Activated naive CD4-positive, alpha-beta T cell treated with anti-CD3 and anti-CD28 coated beads, Interleukin-2, amount 50 U/mL, for 24 hours (primary cell): Measurements from ENCODE around the gene NRG3.
"Not testable (repeated sequence)": the region's sequence is repeated elsewhere in the genome, so short reads cannot be mapped to it uniquely, and the experiment has no call there.

Experiments used
- H3K27ac Mint-ChIP-seq: one replicate; pipeline ENCODE4 v1.8.0; 2021; ENCODE audit warnings: mild to moderate bottlenecking, mixed read lengths
- H3K27me3 Mint-ChIP-seq: one replicate; pipeline ENCODE4 v1.8.0; 2021; ENCODE audit warnings: mixed read lengths
- H3K36me3 Mint-ChIP-seq: one replicate; pipeline ENCODE4 v1.8.0; 2021; ENCODE audit warnings: mixed read lengths
- H3K4me1 Mint-ChIP-seq: one replicate; pipeline ENCODE4 v1.8.0; 2021; ENCODE audit warnings: mixed read lengths
- H3K4me3 Mint-ChIP-seq: one replicate; pipeline ENCODE4 v1.8.0; 2021; ENCODE audit warnings: mild to moderate bottlenecking, mixed read lengths
- H3K9me3 Mint-ChIP-seq: one replicate; pipeline ENCODE4 v1.8.0; 2021; ENCODE audit warnings: mixed read lengths

Gene NRG3

DNA sequence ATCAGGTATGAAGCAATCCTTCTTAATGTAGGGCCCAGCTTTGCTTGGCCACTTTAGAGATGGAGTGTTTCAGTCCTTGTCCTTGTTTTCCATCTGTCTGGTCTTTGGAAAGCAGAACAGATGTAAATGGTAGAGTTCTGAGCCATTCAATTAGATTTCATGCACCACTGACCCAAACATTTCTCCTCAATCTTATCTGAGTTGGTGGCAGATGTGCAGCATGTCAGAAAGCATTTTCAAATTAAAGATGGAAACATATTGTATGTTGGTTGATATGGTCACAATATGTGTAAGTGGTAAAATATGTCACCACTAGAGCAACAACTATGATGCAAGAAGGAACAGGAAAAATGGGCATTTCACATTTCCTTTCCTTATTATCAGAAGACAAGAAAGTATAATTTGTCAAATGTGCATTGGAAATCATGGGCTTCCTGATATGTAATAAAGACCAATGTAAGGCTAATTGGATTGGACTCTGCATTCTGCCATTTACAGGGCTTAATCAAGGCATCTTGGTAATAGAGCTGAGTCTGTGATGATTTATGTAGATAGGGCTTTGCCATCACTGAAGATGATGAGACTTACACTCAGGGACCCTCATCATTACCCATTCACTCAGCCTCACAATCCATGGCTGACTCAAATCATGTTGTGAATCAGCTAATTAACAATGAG lies 750.7 kb downstream of the NRG3 start:
- Mint-ChIP-seq H3K4me3 (no peak overlapping the region), H3K27me3 (no peaks in the 10 kb centered on the region), H3K4me1 (no peaks in the 10 kb centered on the region), H3K36me3 (no peaks in the 10 kb centered on the region), H3K9me3 (peaks cover 6% of the 10 kb centered on the region), H3K27ac (no peak overlapping the region)

DNA sequence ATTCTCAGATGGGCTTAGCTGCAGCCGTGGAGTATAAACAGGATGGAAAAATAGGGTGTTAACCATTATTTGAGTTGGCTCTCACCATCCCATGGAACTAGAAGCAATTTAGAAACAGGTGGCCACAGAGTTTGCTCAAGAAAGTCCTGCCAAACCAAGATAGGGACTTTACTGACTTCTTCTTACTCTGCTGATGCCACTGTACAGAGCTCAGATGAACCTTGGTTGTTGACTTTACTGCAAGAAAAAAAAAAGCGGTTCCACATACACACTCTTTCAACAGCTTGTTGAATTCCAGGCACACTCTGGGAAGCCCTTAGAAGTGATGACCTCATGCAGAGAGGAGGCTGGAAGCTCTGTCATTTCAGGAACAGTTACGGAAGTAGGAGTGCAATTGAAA lies 753.4 kb downstream of the NRG3 start:
- peaks cover 6% of the 10 kb centered on the region for H3K9me3 Mint-ChIP-seq
- H3K27me3 Mint-ChIP-seq, result no peaks in the 10 kb centered on the region
- H3K4me3 Mint-ChIP-seq, result no peak overlapping the region
- H3K4me1 Mint-ChIP-seq, result no peaks in the 10 kb centered on the region
- H3K27ac Mint-ChIP-seq, result no peak overlapping the region
- no peaks in the 10 kb centered on the region for H3K36me3 Mint-ChIP-seq

DNA sequence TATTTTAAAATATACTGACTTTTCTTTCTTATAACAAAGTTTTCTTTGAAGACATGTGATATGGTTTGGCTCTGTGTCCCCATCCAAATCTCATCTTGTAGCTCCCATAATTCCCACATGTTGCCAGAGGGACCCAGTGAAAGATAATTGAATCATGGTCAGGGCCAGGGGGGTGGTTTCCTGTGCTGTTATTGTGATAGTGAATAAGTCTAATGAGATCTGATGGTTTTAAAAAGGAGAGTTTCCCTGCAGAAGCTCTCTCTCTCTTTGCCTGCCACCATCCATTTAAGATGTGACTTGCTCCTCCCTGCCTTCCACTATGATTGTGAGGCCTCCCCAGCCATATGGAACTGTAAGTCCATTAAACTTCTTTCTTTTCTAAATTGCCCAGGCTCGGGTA lies 768.1 kb downstream of the NRG3 start:
- H3K4me1 Mint-ChIP-seq, result no peaks in the 10 kb centered on the region
- no peak overlapping the region for H3K27ac Mint-ChIP-seq
- H3K4me3 Mint-ChIP-seq, result no peak overlapping the region
- H3K36me3 Mint-ChIP-seq, result no peaks in the 10 kb centered on the region
- H3K27me3 Mint-ChIP-seq, result no peaks in the 10 kb centered on the region
- no peaks in the 10 kb centered on the region for H3K9me3 Mint-ChIP-seq

DNA sequence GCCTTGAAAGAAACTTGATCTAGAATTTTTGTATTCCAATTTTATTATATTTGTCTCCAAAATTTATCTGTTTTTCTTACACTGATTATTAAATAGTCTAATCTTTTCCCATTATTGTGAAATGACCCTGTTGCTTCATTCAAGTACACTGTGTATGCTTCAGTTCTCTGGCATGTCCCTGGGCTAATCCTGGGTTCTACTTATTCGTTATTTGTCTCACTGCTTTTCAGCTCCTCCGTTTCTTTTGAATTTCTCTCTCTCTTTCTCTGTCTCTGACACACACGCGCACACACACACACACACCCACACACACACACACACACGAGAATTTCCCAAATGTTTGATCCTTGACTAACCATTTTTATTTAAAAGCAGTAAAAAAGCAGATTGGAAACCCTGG lies 768.6 kb downstream of the NRG3 start:
- Mint-ChIP-seq H3K9me3 (no peaks in the 10 kb centered on the region), H3K36me3 (no peaks in the 10 kb centered on the region), H3K27ac (no peak overlapping the region), H3K4me3 (no peak overlapping the region), H3K27me3 (no peaks in the 10 kb centered on the region), H3K4me1 (no peaks in the 10 kb centered on the region)

DNA sequence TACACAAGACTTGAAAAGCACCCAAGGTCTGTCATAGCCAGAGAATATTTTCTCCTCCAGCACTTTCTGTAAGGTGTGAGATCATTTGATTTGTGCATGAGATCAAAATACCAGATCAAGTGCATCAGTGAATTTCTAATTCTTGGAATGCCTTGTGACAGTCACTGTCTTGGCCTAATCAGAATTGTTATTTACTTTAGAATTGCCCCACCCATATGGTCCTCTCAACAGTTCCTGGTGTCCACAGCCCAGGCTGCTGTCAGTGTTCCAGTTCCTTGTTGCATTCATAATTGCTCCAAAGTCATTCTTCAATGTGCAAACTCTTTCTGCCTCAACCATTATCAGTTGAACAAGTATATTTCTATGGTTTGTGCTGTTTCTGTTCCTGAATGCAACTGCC lies 770.2 kb downstream of the NRG3 start:
- H3K4me3 Mint-ChIP-seq, result no peak overlapping the region
- no peak overlapping the region for H3K27ac Mint-ChIP-seq
- H3K27me3 Mint-ChIP-seq, result no peaks in the 10 kb centered on the region
- H3K9me3 Mint-ChIP-seq, result no peaks in the 10 kb centered on the region
- no peaks in the 10 kb centered on the region for H3K4me1 Mint-ChIP-seq
- no peaks in the 10 kb centered on the region for H3K36me3 Mint-ChIP-seq

DNA sequence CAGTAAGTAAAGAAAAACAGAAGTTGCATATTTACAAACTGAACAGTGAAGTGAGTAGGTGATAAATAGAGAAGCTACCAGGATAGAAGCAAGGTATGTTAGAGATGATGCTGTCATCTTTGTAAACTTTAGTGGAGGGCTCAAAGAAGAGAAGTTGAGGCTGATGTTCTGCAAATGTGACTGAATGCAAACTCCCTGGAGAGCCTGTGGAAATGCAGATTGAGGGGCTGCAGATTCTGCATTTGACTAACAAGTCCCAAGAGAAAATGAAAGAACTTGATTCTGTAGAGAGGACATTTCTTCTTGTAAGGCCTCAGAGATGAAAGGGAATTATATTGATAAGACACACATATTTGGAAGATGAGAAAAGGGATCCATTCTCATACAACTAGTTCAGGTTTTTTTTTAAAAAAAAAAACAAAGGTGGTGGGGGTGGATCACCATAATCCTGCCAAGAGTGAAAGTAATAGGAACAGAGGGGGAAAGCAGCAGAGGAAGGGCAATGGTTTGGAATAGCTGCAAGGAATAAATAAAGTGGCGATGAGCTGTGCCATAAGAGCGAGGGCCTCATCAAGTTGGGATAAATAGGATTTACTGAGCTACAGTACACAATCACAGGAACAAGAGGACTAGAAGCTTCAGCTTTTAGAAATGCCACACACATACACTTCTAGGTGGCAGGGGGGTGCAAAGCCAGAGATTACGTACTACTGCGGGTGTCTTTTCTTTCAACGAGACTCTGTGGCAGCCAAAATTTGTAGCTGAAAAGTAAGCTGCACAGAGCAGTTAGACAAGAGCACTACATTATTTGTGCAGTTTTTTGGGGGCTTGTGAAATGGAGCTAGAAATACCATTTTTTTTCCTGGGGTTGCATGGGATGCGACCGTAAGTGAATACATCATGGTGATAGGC lies 778.5 kb downstream of the NRG3 start:
- Mint-ChIP-seq H3K27ac (no peak overlapping the region), H3K36me3 (no peaks in the 10 kb centered on the region), H3K4me1 (no peaks in the 10 kb centered on the region), H3K27me3 (no peaks in the 10 kb centered on the region), H3K4me3 (no peak overlapping the region), H3K9me3 (peaks cover 11% of the 10 kb centered on the region)

DNA sequence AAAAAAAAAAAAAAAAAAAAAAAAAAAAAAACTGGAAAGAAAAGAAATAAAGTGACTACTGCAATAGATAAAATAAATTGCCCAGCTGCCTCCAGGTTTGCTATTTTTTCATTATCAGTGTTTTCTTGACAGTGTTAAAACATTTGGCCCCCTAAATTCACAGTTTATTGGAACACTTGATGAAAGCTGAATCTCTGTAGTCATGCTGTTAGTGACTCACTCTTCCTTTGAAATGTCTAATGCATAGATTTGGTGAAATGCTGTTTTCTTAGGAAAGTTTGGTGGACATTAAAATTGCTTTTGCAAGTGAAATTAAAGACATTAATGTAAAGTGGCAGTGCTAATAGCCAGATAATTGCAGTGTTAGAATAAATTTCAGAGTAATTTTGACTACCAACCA lies 785.2 kb downstream of the NRG3 start:
- Mint-ChIP-seq H3K4me3 (no peak overlapping the region), H3K4me1 (no peaks in the 10 kb centered on the region), H3K27ac (no peak overlapping the region), H3K27me3 (no peaks in the 10 kb centered on the region), H3K9me3 (no peaks in the 10 kb centered on the region), H3K36me3 (no peaks in the 10 kb centered on the region)

DNA sequence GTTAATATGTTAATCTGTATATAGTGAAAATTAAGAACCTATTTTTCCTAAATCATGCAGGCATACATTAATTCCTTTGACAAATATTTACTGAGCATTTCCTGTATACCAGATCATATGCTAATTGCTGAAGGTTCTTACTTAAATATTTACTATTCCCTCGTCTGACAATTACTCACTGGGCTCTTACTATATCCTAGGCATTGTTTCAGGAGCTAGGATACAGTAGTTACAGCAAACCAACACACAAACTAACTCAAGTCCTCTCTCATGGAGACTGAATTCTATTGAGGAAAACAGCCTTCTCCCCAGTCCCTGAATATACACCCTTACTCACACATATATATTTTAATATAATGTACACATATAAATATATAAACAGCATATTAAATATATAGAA lies 786.0 kb downstream of the NRG3 start:
- Mint-ChIP-seq H3K4me1 (no peaks in the 10 kb centered on the region), H3K27ac (no peak overlapping the region), H3K27me3 (no peaks in the 10 kb centered on the region), H3K36me3 (no peaks in the 10 kb centered on the region), H3K9me3 (no peaks in the 10 kb centered on the region), H3K4me3 (no peak overlapping the region)

DNA sequence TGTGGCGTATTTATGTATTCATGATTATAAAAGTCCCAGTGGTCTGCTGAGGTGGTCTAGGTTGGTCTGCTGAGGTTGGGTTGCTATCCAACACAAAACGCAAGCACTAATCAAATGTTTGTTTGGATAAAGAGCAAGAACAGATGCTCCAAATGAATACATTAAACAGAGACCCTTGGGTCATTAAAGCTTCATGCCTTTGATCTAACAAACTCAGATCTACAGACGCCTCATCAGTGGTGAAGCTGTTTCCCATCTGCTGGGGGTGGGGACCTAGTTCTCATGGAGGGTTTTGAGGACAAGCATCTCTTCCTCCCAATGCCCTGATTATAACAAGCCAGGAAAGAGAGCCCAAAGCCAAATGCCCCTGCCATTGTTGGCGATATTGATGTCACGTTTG lies 786.7 kb downstream of the NRG3 start:
- H3K9me3 Mint-ChIP-seq, result no peaks in the 10 kb centered on the region
- no peaks in the 10 kb centered on the region for H3K27me3 Mint-ChIP-seq
- no peak overlapping the region for H3K27ac Mint-ChIP-seq
- H3K4me3 Mint-ChIP-seq, result no peak overlapping the region
- no peaks in the 10 kb centered on the region for H3K36me3 Mint-ChIP-seq
- no peaks in the 10 kb centered on the region for H3K4me1 Mint-ChIP-seq

DNA sequence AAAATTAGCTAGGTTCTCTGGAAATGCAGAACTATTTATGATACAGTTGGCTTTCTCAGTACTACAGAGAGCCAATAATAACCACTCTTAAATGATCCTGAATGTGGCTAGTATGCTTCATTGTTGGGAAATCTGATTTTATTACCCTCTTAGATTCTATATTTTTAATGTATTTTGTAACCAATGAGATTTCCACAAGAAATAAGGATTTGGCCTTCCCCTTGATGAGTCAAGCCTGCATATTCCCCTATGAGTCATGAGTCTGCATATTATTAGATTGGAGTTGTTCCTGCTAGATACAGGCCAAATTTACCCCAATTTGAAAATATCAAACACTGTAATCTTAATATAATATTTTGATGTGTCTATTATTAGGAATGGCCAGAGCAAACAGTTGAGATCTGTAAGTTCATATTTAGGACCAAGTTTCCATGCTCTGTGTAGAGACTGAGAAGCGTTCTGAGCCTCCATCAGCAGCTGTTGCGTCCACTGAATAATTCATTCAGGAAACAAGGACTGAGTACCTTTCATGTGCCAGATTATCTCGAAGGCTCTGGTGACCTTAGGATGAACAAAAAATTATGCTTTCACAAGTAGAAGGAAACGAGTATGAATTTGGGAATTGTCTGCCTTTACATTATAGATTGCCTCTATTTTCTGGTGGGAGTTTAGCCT lies 793.4 kb downstream of the NRG3 start:
- H3K36me3 Mint-ChIP-seq, result no peaks in the 10 kb centered on the region
- no peak overlapping the region for H3K27ac Mint-ChIP-seq
- H3K27me3 Mint-ChIP-seq, result no peaks in the 10 kb centered on the region
- no peaks in the 10 kb centered on the region for H3K9me3 Mint-ChIP-seq
- no peaks in the 10 kb centered on the region for H3K4me1 Mint-ChIP-seq
- no peak overlapping the region for H3K4me3 Mint-ChIP-seq

DNA sequence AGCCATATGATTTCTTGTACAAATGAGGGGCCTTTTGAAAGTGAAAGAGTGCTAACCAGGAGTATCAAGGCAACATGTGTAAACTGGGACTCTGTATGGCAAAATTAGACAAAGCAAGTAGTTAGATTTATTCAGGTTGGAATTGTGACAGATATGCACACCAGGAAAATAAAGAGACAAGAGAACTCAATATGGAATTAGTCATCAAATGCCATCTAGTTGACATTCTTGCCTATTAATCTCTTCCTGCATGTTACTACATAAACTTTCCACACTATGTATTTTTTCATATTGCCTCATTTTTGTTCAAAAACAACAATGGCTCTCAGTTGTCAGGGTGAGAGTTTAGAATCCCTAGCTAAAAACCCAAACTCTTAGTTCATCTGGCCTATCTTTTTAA lies 799.0 kb downstream of the NRG3 start:
- H3K27ac Mint-ChIP-seq, result no peak overlapping the region

DNA sequence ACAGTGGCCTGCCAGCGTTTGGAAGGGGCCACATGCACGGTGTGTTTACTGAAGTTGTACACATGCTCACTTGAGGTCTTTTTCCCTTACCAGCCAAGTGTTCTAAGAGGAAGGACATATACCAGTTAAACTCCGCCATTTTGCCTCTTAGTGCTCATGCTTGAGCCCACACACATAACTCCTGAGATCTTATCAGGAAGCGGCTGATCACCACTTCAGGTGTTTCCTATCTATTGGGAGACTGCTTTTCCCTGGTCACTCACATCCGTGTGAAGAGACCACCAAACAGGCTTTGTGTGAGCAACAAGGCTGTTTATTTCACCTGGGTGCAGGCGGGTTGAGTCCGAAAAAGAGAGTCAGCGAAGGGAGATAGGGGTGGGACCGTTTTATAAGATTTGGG lies 802.9 kb downstream of the NRG3 start:
- H3K4me1 Mint-ChIP-seq, H3K27me3 Mint-ChIP-seq, H3K4me3 Mint-ChIP-seq, H3K9me3 Mint-ChIP-seq, H3K27ac Mint-ChIP-seq, H3K36me3 Mint-ChIP-seq: not testable (repeated sequence)

More for the DNA sequence above, 799.0 kb downstream of the NRG3 start:
- no peaks in the 10 kb centered on the region for H3K36me3 Mint-ChIP-seq
- no peaks in the 10 kb centered on the region for H3K4me1 Mint-ChIP-seq
- peaks cover 6% of the 10 kb centered on the region for H3K9me3 Mint-ChIP-seq
- no peak overlapping the region for H3K4me3 Mint-ChIP-seq
- H3K27me3 Mint-ChIP-seq, result no peaks in the 10 kb centered on the region

DNA sequence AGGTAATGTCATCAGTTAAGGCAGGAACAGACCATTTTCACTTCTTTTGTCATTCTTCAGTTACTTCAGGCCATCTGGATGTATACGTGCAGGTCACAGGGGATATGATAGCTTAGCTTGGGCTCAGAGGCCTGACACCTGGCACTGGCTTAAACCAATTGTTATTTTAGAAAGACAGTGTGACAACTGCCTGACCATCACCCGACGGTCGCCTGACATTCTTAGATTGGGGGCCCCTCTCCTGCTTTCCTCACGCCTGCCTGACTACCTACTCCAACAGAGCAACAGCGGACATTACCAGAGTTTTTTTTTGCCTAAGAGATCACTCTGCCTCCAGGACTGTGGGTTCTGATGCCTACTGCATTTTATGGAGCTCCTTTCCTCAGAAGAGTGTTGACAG lies 803.5 kb downstream of the NRG3 start:
- H3K4me1 Mint-ChIP-seq, H3K36me3 Mint-ChIP-seq, H3K27ac Mint-ChIP-seq, H3K27me3 Mint-ChIP-seq, H3K9me3 Mint-ChIP-seq, H3K4me3 Mint-ChIP-seq: not testable (repeated sequence)

DNA sequence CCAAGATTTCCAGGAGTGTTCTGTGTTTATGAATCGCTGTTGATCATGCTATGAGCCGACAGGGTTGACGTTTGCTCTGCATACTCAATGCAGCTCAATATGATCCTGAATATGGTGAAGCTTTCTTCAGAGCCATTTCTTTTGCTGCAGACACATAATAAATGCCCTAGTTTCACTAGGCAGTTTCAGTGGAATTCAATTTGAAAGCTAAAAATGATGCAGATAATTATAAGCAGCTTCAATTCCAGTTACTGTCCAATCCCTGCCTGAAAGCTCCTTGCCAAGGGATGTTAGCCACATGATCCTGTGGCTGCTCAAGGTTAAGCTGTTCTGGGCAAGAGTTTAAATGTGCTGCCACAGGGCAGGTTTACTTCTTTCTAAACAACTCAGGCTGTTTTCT lies 805.6 kb downstream of the NRG3 start:
- H3K27me3 Mint-ChIP-seq, result no peaks in the 10 kb centered on the region
- H3K9me3 Mint-ChIP-seq, result peaks cover 6% of the 10 kb centered on the region
- no peaks in the 10 kb centered on the region for H3K36me3 Mint-ChIP-seq
- H3K4me3 Mint-ChIP-seq, result no peak overlapping the region
- no peaks in the 10 kb centered on the region for H3K4me1 Mint-ChIP-seq
- H3K27ac Mint-ChIP-seq, result no peak overlapping the region

DNA sequence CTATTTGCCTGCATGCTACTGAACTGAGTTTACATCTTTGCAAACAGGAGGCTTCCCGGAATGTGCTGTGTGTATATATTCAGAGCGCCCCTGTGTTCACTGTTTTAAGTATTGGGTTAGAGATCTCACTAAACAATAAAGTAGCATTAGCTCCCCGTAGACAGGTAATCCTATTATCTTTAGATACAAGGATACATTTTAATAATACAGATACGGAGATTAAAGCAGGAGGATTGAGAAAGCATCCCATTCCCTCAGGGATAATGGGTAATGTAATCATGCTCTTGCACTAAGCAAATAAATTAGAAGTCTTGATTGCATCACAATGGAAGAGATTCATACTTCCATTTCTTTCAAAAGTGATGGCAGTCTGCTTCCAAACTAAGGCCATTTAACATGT lies 809.0 kb downstream of the NRG3 start:
- no peak overlapping the region for H3K27ac Mint-ChIP-seq
- H3K9me3 Mint-ChIP-seq, result no peaks in the 10 kb centered on the region
- H3K4me3 Mint-ChIP-seq, result no peak overlapping the region
- no peaks in the 10 kb centered on the region for H3K36me3 Mint-ChIP-seq
- no peaks in the 10 kb centered on the region for H3K27me3 Mint-ChIP-seq
- no peaks in the 10 kb centered on the region for H3K4me1 Mint-ChIP-seq

DNA sequence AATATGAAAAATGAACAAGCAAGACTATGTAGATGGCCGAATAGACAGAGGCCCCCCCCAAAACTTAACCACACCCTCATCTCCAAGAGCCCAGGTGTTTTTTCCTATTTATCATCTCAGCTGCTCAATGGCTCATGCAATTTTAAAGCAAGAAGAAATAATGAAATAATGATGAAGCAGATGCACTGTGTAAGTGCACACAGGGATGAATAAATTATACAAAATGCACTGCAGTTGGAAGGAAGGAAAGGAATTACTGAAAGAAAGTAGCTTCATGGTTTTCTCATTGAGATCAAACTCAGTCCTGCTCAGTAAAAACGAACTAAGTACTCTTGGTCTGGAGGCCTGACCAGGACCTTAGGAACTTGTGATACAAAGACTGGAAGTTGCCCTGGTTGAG lies 810.1 kb downstream of the NRG3 start:
- H3K9me3 Mint-ChIP-seq, result no peaks in the 10 kb centered on the region
- H3K36me3 Mint-ChIP-seq, result no peaks in the 10 kb centered on the region
- no peak overlapping the region for H3K4me3 Mint-ChIP-seq
- no peaks in the 10 kb centered on the region for H3K27me3 Mint-ChIP-seq
- H3K4me1 Mint-ChIP-seq, result no peaks in the 10 kb centered on the region
- no peak overlapping the region for H3K27ac Mint-ChIP-seq
